HepG2 (cell line): ENCODE results near the gene PSMA3. TPM values are rescaled to one million over a fixed set of nuclear protein-coding genes. Genes with fewer than 3 reads are reported as not detected.

Experiments used
- ATAC-seq: fragments of 200-7000 bp; cut with Tn5 transposase; 3 replicates; pipeline ENCODE4 v1.9.1; 2020; ENCODE audit warnings: mild to moderate bottlenecking, moderate library complexity
- BruUV-seq: library from RNA; stranded (reverse); fragments of 400-500 nt; replicated peaks from 2 replicates; lab custom pipeline; 2021; lab: Mats Ljungman, UMichigan
- CTCF ChIA-PET: fragments of 300-600 bp; formaldehyde crosslinking; extraction: SDS; loops from one replicate; lab custom pipeline; 2021; ENCODE audit warnings: low total read pairs, inconsistent platforms, low intra/inter-chr PET ratio; lab: Yijun Ruan, JAX
- POLR2A ChIA-PET: fragments of 350-600 bp; sonication (Branson Sonifier 250); formaldehyde crosslinking; loops from one replicate; lab custom pipeline; 2020; ENCODE audit warnings: antibody characterized with exemption, inconsistent platforms; lab: Yijun Ruan, JAX
- DNase-seq: peaks from one replicate; pipeline ENCODE4 v3.0.0-alpha.2; 2015; ENCODE audit warnings: low spot score
- FAIRE-seq: peaks from 3 replicates; lab custom pipeline; 2011; peaks lifted over from hg19 to GRCh38; lab: Jason Lieb, UNC
- H2AFZ ChIP-seq: one replicate; pipeline ENCODE4 v1.6.1; 2011; ENCODE audit warnings: low read length, inconsistent platforms
- H3K27ac ChIP-seq: fragments of 300-600 bp; 3 replicates; pipeline ENCODE4 v1.8.0; 2011; ENCODE audit warnings: mixed run types, mild to moderate bottlenecking, mixed read lengths, low read length, inconsistent platforms; ENCODE audit not compliant: insufficient read depth; ENCODE audit errors: extremely low read length
- H3K27me3 ChIP-seq, 2 experiments: fragments of 200-600 bp in 1 of 2; 2 replicates in 1 of 2; 3 replicates in 1 of 2; pipeline versions ENCODE4 v1.6.0 to v1.8.0; 2011; ENCODE audit warnings: low read length in 2 of 2, mild to moderate bottlenecking in 2 of 2, moderate library complexity in 2 of 2, inconsistent platforms in 1 of 2; ENCODE audit not compliant: insufficient read depth in 2 of 2, control insufficient read depth in 1 of 2
- H3K36me3 ChIP-seq, 2 experiments: fragments of 200-600 bp in 1 of 2; replicated peaks in 1 of 2; 2 replicates in 1 of 2; 3 replicates in 1 of 2; pipeline versions ENCODE4 v1.5.1 to v1.8.0; 2011; ENCODE audit warnings: low read length in 2 of 2, inconsistent platforms in 1 of 2; ENCODE audit not compliant: insufficient read depth in 2 of 2, control insufficient read depth in 1 of 2
- H3K4me1 ChIP-seq: 2 replicates; pipeline ENCODE4 v1.5.1; 2012; ENCODE audit warnings: low read length, inconsistent platforms; ENCODE audit not compliant: insufficient read depth
- H3K4me2 ChIP-seq: 2 replicates; pipeline ENCODE4 v1.6.0; 2011; ENCODE audit warnings: low read depth, low read length, inconsistent platforms
- H3K4me3 ChIP-seq, 3 experiments: fragments of 200-600 bp in 1 of 3; sonication (generic), shearing (Covaris generic) in 1 of 3; replicated peaks in 1 of 3; 2 replicates each; pipeline ENCODE4 v1.5.1; 2011 to 2016; ENCODE audit warnings: low read length in 3 of 3, inconsistent platforms in 2 of 3, low read depth in 2 of 3, mild to moderate bottlenecking in 2 of 3, control low read depth in 1 of 3, mixed read lengths in 1 of 3; ENCODE audit not compliant: insufficient read depth in 1 of 3
- H3K79me2 ChIP-seq: one replicate; pipeline ENCODE4 v1.6.1; 2011; ENCODE audit warnings: low read length, inconsistent platforms; ENCODE audit not compliant: insufficient read depth
- H3K9ac ChIP-seq: 2 replicates; pipeline ENCODE4 v1.6.0; 2011; ENCODE audit warnings: mild to moderate bottlenecking, low read depth, low read length, inconsistent platforms; ENCODE audit not compliant: insufficient read depth
- H3K9me3 ChIP-seq: 2 replicates; pipeline ENCODE4 v1.5.1; 2012; ENCODE audit warnings: mild to moderate bottlenecking, low read length
- H4K20me1 ChIP-seq: 2 replicates; pipeline ENCODE4 v1.6.0; 2011; ENCODE audit warnings: inconsistent platforms, mild to moderate bottlenecking, low read length, moderate library complexity; ENCODE audit not compliant: insufficient read depth
- ARHGAP35 ChIP-seq: sonication (generic); formaldehyde crosslinking; IDR thresholded peaks from 2 replicates; pipeline ENCODE4 v1.9.0; 2022; ENCODE audit warnings: mild to moderate bottlenecking, inconsistent platforms, moderate library complexity, missing genetic modification reagents, borderline replicate concordance
- FOSL1 ChIP-seq: sonication (generic); formaldehyde crosslinking; IDR thresholded peaks from 2 replicates; pipeline ENCODE4 v1.9.0; 2021; ENCODE audit warnings: missing genetic modification reagents, borderline replicate concordance
- KLF9 ChIP-seq: IDR thresholded peaks from 2 replicates; pipeline ENCODE4 v1.6.1; 2016; ENCODE audit warnings: low read depth
- MYNN ChIP-seq: sonication (generic); formaldehyde crosslinking; IDR thresholded peaks from 2 replicates; pipeline ENCODE4 v1.4.0; 2020; ENCODE audit warnings: mild to moderate bottlenecking, low read depth, missing genetic modification reagents
- NFATC3 ChIP-seq: sonication (generic); formaldehyde crosslinking; IDR thresholded peaks from 2 replicates; pipeline ENCODE4 v1.5.1; 2020; ENCODE audit warnings: mild to moderate bottlenecking, missing genetic modification reagents
- SYNCRIP ChIP-seq: fragments of 200-400 bp; formaldehyde crosslinking; IDR thresholded peaks from 2 replicates; pipeline ENCODE4 v1.6.1; 2018; ENCODE audit warnings: mild to moderate bottlenecking, low read depth, low read length; ENCODE audit not compliant: insufficient read depth
- ZNF136 ChIP-seq: sonication (generic); formaldehyde crosslinking; IDR thresholded peaks from 2 replicates; pipeline ENCODE4 v1.8.1; 2022; ENCODE audit warnings: low read depth, mild to moderate bottlenecking, moderate library complexity, missing genetic modification reagents
- ZNF18 ChIP-seq: sonication (generic); formaldehyde crosslinking; IDR thresholded peaks from 2 replicates; pipeline ENCODE4 v1.8.0; 2022; ENCODE audit warnings: mild to moderate bottlenecking, missing genetic modification reagents; ENCODE audit not compliant: insufficient replicate concordance
- ZNF20 ChIP-seq: sonication (generic); formaldehyde crosslinking; IDR thresholded peaks from 2 replicates; pipeline ENCODE4 v1.4.0; 2020; ENCODE audit warnings: mild to moderate bottlenecking, moderate library complexity, missing genetic modification reagents
- ZNF280D ChIP-seq: sonication (generic); formaldehyde crosslinking; IDR thresholded peaks from 2 replicates; pipeline ENCODE4 v1.5.1; 2020; ENCODE audit warnings: mild to moderate bottlenecking, missing genetic modification reagents
- ZNF646 ChIP-seq: sonication (generic); formaldehyde crosslinking; IDR thresholded peaks from 2 replicates; pipeline ENCODE4 v1.9.0; 2021; ENCODE audit warnings: mild to moderate bottlenecking, missing genetic modification reagents
- ZNF747 ChIP-seq: sonication (generic); formaldehyde crosslinking; IDR thresholded peaks from 2 replicates; pipeline ENCODE4 v1.8.1; 2023; ENCODE audit warnings: missing genetic modification reagents, mild to moderate bottlenecking, borderline replicate concordance
- WGBS: methylation state at CpG from one replicate; pipeline ENCODE4 v1.1.6; 2017; ENCODE audit warnings: low lambda C conversion rate; 5-methylcytosine and 5-hydroxymethylcytosine counted together
- in situ Hi-C: cut with HindIII; loops from 2 replicates; pipeline ENCODE4 v1.10.0; 2017; ENCODE audit warnings: low pct_unique_long_range_greater_than_20kb; ENCODE audit not compliant: extremely low pct_ligation_motif_present
- intact Hi-C: fragments of 100-400 bp; cut with micrococcal nuclease; formaldehyde crosslinking; loops from one replicate; pipeline ENCODE4 v1.10.0; 2022; ENCODE audit not compliant: unreplicated experiment
- polyA plus RNA-seq, 8 experiments: library from polyadenylated mRNA; depleted of rRNA in 3 of 8; stranded (reverse) in 7 of 8; unstranded in 1 of 8; fragments of >200 nt; fragmentation: Illumina TruSeq in 4 of 8; extraction: Trizol in 4 of 8; gene quantifications; 2 replicates each; pipeline versions ENCODE4 v1.2.1 to v1.2.3, GENCODE V29; 2011 to 2016; ENCODE audit warnings: low read depth in 4 of 8, missing spikeins in 1 of 8, mixed read lengths in 1 of 8; ENCODE audit not compliant: insufficient read depth in 1 of 8
- total RNA-seq, 5 experiments: library from RNA; depleted of rRNA; stranded (reverse); fragments of >200 nt; fragmentation: Illumina TruSeq; extraction: Trizol; gene quantifications; 2 replicates each; pipeline ENCODE4 v1.2.3, GENCODE V29; 2016; ENCODE audit warnings: low read depth in 1 of 5

PSMA3 gene
- total and polyA plus RNA-seq, 2 of the 13 experiments (the other 11 are each of a cell fraction or from before 2014, with no cell fraction given): 232 to 275 TPM

- H3K27ac ChIP-seq: no peak overlapping the region
- intact Hi-C loops: no loop called here
- no peak for ATAC-seq
- no peak overlapping the region for H3K4me2 ChIP-seq
- H3K9ac ChIP-seq: no peak overlapping the region
- no peak for FAIRE-seq
- H3K4me1 ChIP-seq: no peaks in the 10 kb centered on the region
- WGBS: 92% methylated on average over 8 of the region's 8 CpGs
- peaks cover 5 to 52% of the 10 kb centered on the region in 2 experiments for H3K36me3 ChIP-seq
- CTCF ChIA-PET: no interaction called here
- H3K9me3 ChIP-seq: no peaks in the 10 kb centered on the region
- POLR2A ChIA-PET: interaction anchor here (2.0 kb wide), 1 partner anchor 10 kb away, joined by 6 read pairs; the partner anchor contains the start of gene ARID4A
- no peak overlapping the region for H3K4me3 ChIP-seq
- DNase-seq: no peak
- peaks cover 6% of the 10 kb centered on the region; the same call in 1 of the 2 replicates for H4K20me1 ChIP-seq
- peaks cover 15% of the 10 kb centered on the region for H3K79me2 ChIP-seq
- BruUV-seq: no TSS peak
- in situ Hi-C loops: no loop called here
- no peak overlapping the region for H2AFZ ChIP-seq
- no peaks in the 10 kb centered on the region for H3K27me3 ChIP-seq
- no peak for TF ChIP-seq ZNF747 (CRISPR knock-in tag)
- TF ChIP-seq FOSL1 (CRISPR knock-in tag): no peak
- no peak for TF ChIP-seq ZNF280D (CRISPR knock-in tag)
- no peak for TF ChIP-seq KLF9
- TF ChIP-seq ARHGAP35 (CRISPR knock-in tag): no peak
- TF ChIP-seq ZNF136 (CRISPR knock-in tag): no peak
- no peak for TF ChIP-seq SYNCRIP
- TF ChIP-seq ZNF18: no peak
- no peak for TF ChIP-seq NFATC3 (CRISPR knock-in tag)
- no peak for TF ChIP-seq ZNF646 (CRISPR knock-in tag)
- TF ChIP-seq MYNN (CRISPR knock-in tag): no peak
- TF ChIP-seq ZNF20 (CRISPR knock-in tag): no peak
These were observed 63.1 kb downstream of the PSMA3 start for GRCh38 chr14:58307597-58308316.
